ENCODE results near the gene EML4.

DNA sequence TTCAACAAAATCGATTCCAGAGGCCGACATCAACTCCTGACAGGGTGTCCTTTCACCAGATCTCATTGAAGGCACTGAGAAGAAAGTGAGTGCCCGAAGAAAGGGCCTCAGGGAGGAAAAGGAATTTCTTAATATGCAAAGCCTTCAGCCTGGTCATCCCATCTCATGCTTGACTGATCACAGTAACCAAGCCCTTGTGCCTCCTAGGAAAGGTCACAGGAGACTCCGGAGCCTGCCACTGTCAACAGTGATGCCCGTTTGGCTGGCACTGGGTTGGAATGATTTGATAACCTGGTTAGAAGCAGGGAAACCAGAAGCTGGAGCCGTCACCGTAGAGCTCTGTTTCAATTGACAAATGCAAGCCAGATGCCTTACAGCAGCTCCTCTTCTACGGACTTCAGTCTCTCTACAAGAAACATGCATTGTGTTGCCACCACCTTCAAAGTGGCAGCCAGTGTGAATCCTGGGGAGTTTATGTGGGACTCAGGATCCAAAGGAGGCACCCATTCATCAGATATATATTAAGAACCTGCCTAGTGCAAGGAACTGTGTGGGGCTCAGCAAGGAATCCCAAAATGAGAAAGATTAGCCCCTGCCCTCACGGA lies 167.3 kb downstream of the EML4 start:
- TF ChIP-seq, protein P1, sequence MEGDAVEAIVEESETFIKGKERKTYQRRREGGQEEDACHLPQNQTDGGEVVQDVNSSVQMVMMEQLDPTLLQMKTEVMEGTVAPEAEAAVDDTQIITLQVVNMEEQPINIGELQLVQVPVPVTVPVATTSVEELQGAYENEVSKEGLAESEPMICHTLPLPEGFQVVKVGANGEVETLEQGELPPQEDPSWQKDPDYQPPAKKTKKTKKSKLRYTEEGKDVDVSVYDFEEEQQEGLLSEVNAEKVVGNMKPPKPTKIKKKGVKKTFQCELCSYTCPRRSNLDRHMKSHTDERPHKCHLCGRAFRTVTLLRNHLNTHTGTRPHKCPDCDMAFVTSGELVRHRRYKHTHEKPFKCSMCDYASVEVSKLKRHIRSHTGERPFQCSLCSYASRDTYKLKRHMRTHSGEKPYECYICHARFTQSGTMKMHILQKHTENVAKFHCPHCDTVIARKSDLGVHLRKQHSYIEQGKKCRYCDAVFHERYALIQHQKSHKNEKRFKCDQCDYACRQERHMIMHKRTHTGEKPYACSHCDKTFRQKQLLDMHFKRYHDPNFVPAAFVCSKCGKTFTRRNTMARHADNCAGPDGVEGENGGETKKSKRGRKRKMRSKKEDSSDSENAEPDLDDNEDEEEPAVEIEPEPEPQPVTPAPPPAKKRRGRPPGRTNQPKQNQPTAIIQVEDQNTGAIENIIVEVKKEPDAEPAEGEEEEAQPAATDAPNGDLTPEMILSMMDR (IDR thresholded peaks at IDR 0.05) = no peak
- no peak for TF ChIP-seq POLR2A (IDR thresholded peaks at IDR 0.05)

All from adrenal gland (tissue), 5 donors.